Testis (tissue), 3 donors: ENCODE data around the gene LLGL2. TPM values are rescaled to one million over a fixed set of nuclear protein-coding genes. Genes with fewer than 3 reads are reported as not detected.

ENCODE experiments used
- DNase-seq: peaks from one replicate; pipeline ENCODE4 v3.0.0-alpha.2; 2019
- H3K27ac ChIP-seq, 2 donors: fragments of 200-600 bp; sonication (generic); one replicate each; pipeline ENCODE4 v1.5.1; 2019
- H3K27me3 ChIP-seq: fragments of 200-600 bp; sonication (generic); one replicate; pipeline ENCODE4 v1.5.1; 2019
- H3K36me3 ChIP-seq: fragments of 200-600 bp; sonication (generic); one replicate; pipeline ENCODE4 v1.5.1; 2017; ENCODE audit warnings: low read depth; ENCODE audit errors: missing control alignments
- H3K4me1 ChIP-seq: fragments of 200-600 bp; sonication (generic); one replicate; pipeline ENCODE4 v1.5.1; 2019
- H3K4me3 ChIP-seq, 2 donors: fragments of 200-600 bp; sonication (generic); one replicate each; pipeline ENCODE4 v1.5.1; 2017 to 2019
- H3K9me3 ChIP-seq: fragments of 200-600 bp; sonication (generic); one replicate; pipeline ENCODE4 v1.5.1; 2017
- CTCF ChIP-seq, 3 experiments: fragments of 450-650 bp in 2 of 3; fragments of 200-600 bp in 1 of 3; sonication (generic) in 1 of 3; IDR thresholded peaks; one replicate each; pipeline ENCODE4 v1.5.1; 2016 to 2019; ENCODE audit warnings: antibody characterized with exemption in 3 of 3, mild to moderate bottlenecking in 2 of 3, moderate library complexity in 1 of 3
- POLR2A ChIP-seq: fragments of 450-650 bp; IDR thresholded peaks from one replicate; pipeline ENCODE4 v1.6.1; 2017; ENCODE audit warnings: antibody characterized with exemption, mild to moderate bottlenecking, moderate library complexity
- WGBS, 2 donors: methylation state at CpG; one replicate each; pipeline ENCODE4 v1.1.5; 2018; 5-methylcytosine and 5-hydroxymethylcytosine counted together
- intact Hi-C: fragments of 100-400 bp; cut with DNase I; formaldehyde crosslinking; loops from one replicate; pipeline ENCODE4 v1.15.1; 2023; ENCODE audit warnings: low total_unique reads
- polyA plus RNA-seq: library from polyadenylated mRNA; stranded (reverse); fragments of 350-450 nt; fragmentation: Illumina TruSeq; extraction: RNeasy Lipid Tissue Mini Kit (QIAGEN cat#74804); gene quantifications from one replicate; pipeline ENCODE4 v1.2.3, GENCODE V29; 2014; ENCODE audit warnings: low read depth, low replicate concordance; ENCODE audit not compliant: insufficient read depth
- total RNA-seq, 2 donors: library from RNA; depleted of rRNA; stranded (reverse); fragments of >200 nt; gene quantifications; one replicate each; pipeline ENCODE4 v1.2.3, GENCODE V29; 2016

LLGL2 gene
- total and polyA plus RNA-seq, 3 donors from 2014 or later, result 20.6 to 34.3 (median 22.9) TPM

DNA sequence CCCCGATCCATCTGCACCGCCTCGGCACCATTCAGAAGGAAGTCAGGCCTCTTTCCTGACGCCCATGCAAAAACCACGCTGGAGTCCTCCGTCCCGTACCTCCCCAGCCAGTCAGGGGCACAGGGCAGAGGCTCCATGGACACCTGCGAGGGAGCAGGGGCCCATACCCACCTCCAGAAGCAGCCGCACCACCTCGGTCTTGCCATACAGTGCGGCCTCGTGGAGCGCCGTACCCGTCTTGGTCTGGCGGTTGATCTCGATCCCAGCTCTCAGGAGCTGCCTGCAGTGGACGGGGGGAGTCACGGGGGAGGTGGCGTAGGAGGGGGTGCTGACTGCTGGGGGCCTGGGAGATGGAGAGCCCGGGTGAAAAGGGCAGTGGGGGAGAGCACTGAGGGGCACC lies 19.4 kb upstream of the LLGL2 start:
- no peak for TF ChIP-seq POLR2A
- TF ChIP-seq CTCF (IDR thresholded peaks at IDR 0.05), result no peak
- peaks cover 6% of the 10 kb centered on the region for H3K4me1 ChIP-seq
- H3K36me3 ChIP-seq, result no peaks in the 10 kb centered on the region
- H3K27ac ChIP-seq, result no peak overlapping the region
- DNase-seq, result no peak
- H3K27me3 ChIP-seq, result no peaks in the 10 kb centered on the region
- H3K9me3 ChIP-seq, result no peaks in the 10 kb centered on the region
- WGBS, 2 donors, result 90 to 94% methylated on average over 6 to 21 of the region's 21 CpGs
- H3K4me3 ChIP-seq, result no peak overlapping the region
- intact Hi-C loops, result no loop called here

DNA sequence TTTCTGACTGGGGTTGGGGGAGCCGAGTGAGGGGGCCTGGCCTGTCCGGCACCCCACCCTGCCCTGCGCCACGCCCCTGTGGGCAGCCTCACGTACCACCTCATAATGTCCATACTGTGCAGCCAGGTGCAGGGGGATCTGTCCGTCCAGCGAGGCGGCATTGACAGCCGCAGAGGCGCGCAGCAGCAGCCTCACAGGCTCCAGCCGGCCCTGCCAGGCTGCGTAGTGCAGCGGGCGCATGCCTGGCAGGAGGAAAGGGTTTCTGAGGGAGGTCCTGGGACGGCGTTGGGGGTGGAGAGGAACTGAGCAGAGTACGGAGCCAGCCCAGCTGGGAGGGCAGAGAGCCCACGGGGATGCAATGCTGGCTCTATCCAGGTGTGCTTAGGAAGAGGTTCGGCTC lies 18.6 kb upstream of the LLGL2 start:
- TF ChIP-seq CTCF (IDR thresholded peaks at IDR 0.05) (no peak), POLR2A (no peak)
- Histone ChIP-seq H3K36me3 (no peaks in the 10 kb centered on the region), H3K4me1 (peaks cover 2% of the 10 kb centered on the region), H3K9me3 (no peaks in the 10 kb centered on the region), H3K27ac (no peak overlapping the region), H3K4me3 (no peak overlapping the region), H3K27me3 (no peaks in the 10 kb centered on the region)
- DNase-seq, result no peak
- intact Hi-C loops, result no loop called here
- WGBS, 2 donors, result 90 to 92% methylated on average over 20 of the region's 20 CpGs

DNA sequence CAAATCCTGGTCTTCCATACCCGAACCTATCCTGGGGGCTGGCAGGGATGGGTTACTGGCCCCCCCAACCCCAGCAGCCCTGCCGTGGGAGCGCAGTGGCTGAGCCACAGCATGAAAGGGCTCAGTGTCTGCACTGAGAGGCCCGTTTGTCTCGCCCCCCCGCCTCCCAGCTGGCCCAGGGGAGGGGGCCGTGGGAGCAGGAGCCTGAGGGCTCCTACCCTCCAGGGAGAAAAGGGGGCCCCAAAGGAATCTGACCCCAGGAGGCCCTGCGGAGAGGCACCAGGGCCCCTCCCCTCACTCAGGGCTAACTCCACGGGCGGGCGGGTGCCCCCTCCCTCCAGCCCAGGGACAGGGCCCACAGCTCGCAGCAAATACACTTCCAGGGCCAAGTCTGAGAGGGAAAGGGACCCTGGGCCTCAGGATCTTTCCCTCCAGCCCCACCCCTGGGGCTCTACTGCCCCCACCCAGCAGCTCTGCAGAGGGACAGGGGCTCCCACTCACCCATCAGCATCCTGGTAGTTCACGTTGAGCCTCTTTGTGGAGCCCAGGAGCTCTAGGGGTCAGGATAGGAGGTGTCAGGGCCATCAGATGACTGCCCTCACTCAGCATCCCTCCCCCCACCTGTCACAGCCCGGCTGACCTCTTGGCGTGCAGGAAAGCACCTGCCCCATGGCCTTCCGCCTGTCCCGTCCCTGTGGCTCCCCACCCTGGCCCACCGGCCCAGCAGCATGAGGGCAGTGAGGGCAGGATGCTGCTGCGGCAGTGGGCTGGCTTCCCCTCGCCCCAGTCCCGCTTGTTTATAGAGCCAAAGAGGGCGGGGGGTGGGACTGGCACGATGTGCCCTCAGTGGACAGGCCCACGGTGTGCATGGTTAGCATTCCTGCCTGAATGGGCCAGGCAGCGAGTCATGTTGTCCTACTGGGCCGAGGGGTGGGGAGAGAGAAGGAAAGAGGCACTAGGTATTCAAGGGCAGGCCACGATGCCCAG lies 17.5 kb upstream of the LLGL2 start:
- intact Hi-C loops, result no loop called here
- TF ChIP-seq CTCF (IDR thresholded peaks at IDR 0.05), result no peak
- no peak for TF ChIP-seq POLR2A
- Histone ChIP-seq H3K36me3 (no peaks in the 10 kb centered on the region), H3K27ac (no peak overlapping the region), H3K4me1 (no peaks in the 10 kb centered on the region), H3K27me3 (no peaks in the 10 kb centered on the region), H3K9me3 (no peaks in the 10 kb centered on the region), H3K4me3 (no peak overlapping the region)
- DNase-seq, result no peak
- WGBS, 2 donors, result 73 to 74% methylated on average over 14 to 19 of the region's 27 CpGs

GRCh38 chr17:75508931-75509361 lies 16.6 kb upstream of the LLGL2 start:
- intact Hi-C loops, result no loop called here
- Histone ChIP-seq H3K27me3 (no peaks in the 10 kb centered on the region), H3K4me1 (peaks cover 6% of the 10 kb centered on the region), H3K27ac (peak overlapping the region in 1 of 2 donors; percentile 2), H3K4me3 (no peak overlapping the region), H3K36me3 (no peaks in the 10 kb centered on the region), H3K9me3 (no peaks in the 10 kb centered on the region)
- TF ChIP-seq CTCF (IDR thresholded peaks at IDR 0.05) (no peak), POLR2A (no peak)
- no peak for DNase-seq
- 75% methylated on average over 5 of the region's 5 CpGs; no CpG with 5 or more reads in 1 of the 2 donors for WGBS, 2 donors
